K562 (cell line): ENCODE measurements around the gene CPT1A. TPM values are rescaled to one million over a fixed set of nuclear protein-coding genes. Genes with fewer than 3 reads are reported as not detected.
A peak's percentile ranks its signal among the peaks of the same experiment; 100 is the strongest.

ENCODE experiments used
- ATAC-seq: fragments of 200-7000 bp; cut with Tn5 transposase; 3 replicates; pipeline ENCODE4 v1.9.1; 2020; ENCODE audit warnings: moderate library complexity
- BruUV-seq: library from RNA; stranded (reverse); fragments of 400-500 nt; replicated peaks from 2 replicates; lab custom pipeline; 2021; lab: Mats Ljungman, UMichigan
- CTCF ChIA-PET: fragments of 300-600 bp; formaldehyde crosslinking; extraction: SDS; loops from one replicate; lab custom pipeline; 2021; ENCODE audit warnings: low intra/inter-chr PET ratio; lab: Yijun Ruan, JAX
- POLR2A ChIA-PET: fragments of 300-600, 350-650 bp; sonication (Branson Sonifier 250); formaldehyde crosslinking; extraction: SDS; loops from one replicate; lab custom pipeline; 2021; ENCODE audit warnings: antibody characterized with exemption, inconsistent platforms; lab: Yijun Ruan, JAX
- DNase-seq, 4 experiments: peaks; one replicate each; pipeline versions ENCODE4 v3.0.0 to v3.0.0-alpha.2; 2011 to 2018; ENCODE audit warnings: low spot score in 3 of 4, mixed read lengths in 3 of 4; ENCODE audit errors: extremely low read depth in 1 of 4
- FAIRE-seq: peaks from 2 replicates; lab custom pipeline; 2011; peaks lifted over from hg19 to GRCh38; lab: Jason Lieb, UNC
- H2AFZ ChIP-seq: 2 replicates; pipeline ENCODE4 v1.6.0; 2011; ENCODE audit warnings: low read depth, low read length, control low read depth, inconsistent platforms
- H3K27ac ChIP-seq: fragments of 200-600 bp; 3 replicates; pipeline ENCODE4 v1.8.0; 2011; ENCODE audit warnings: low read depth, mild to moderate bottlenecking, control low read depth, inconsistent platforms, low read length, moderate library complexity, mixed read lengths; ENCODE audit errors: extremely low read depth
- H3K27me3 ChIP-seq, 2 experiments: fragments of 300-600 bp in 1 of 2; 2 replicates in 1 of 2; 3 replicates in 1 of 2; pipeline versions ENCODE4 v1.6.0 to v1.8.0; 2011; ENCODE audit warnings: inconsistent platforms in 2 of 2, low read length in 2 of 2, mild to moderate bottlenecking in 1 of 2, mixed read lengths in 1 of 2, moderate library complexity in 1 of 2; ENCODE audit not compliant: control insufficient read depth in 2 of 2, insufficient read depth in 2 of 2
- H3K36me3 ChIP-seq: fragments of 300-600 bp; 3 replicates; pipeline ENCODE4 v1.8.0; 2011; ENCODE audit warnings: mild to moderate bottlenecking, low read length, inconsistent platforms; ENCODE audit not compliant: control insufficient read depth, insufficient read depth
- H3K4me1 ChIP-seq, 2 experiments: fragments of 200-600 bp in 1 of 2; replicated peaks in 1 of 2; 2 replicates in 1 of 2; 3 replicates in 1 of 2; pipeline versions ENCODE4 v1.5.1 to v1.8.0; 2011; ENCODE audit warnings: inconsistent platforms in 2 of 2, low read length in 2 of 2, mild to moderate bottlenecking in 1 of 2, mixed read lengths in 1 of 2, moderate library complexity in 1 of 2; ENCODE audit not compliant: control insufficient read depth in 2 of 2, insufficient read depth in 2 of 2
- H3K4me2 ChIP-seq: 2 replicates; pipeline ENCODE4 v1.6.1; 2011; ENCODE audit warnings: low read length, control low read depth, inconsistent platforms, mixed read lengths; ENCODE audit not compliant: insufficient read depth
- H3K4me3 ChIP-seq: fragments of 200-600 bp; sonication (generic), shearing (Covaris generic); 2 replicates; pipeline ENCODE4 v1.5.1; 2016; ENCODE audit warnings: control low read depth, inconsistent platforms
- H3K79me2 ChIP-seq: fragments of 200-600 bp; 3 replicates; pipeline ENCODE4 v1.8.0; 2011; ENCODE audit warnings: low read length, inconsistent platforms; ENCODE audit not compliant: control insufficient read depth, insufficient read depth
- H3K9ac ChIP-seq, 2 experiments: 2 replicates each; pipeline versions ENCODE4 v1.6.0 to v1.6.1; 2011; ENCODE audit warnings: low read depth in 2 of 2, low read length in 2 of 2, control low read depth in 1 of 2, inconsistent platforms in 1 of 2, mild to moderate bottlenecking in 1 of 2, mixed read lengths in 1 of 2; ENCODE audit not compliant: insufficient read depth in 1 of 2
- H3K9me1 ChIP-seq: one replicate; pipeline ENCODE4 v1.6.0; 2011; ENCODE audit warnings: inconsistent platforms, mild to moderate bottlenecking, low read length, moderate library complexity; ENCODE audit not compliant: control insufficient read depth, insufficient read depth
- H3K9me3 ChIP-seq: replicated peaks from 2 replicates; pipeline ENCODE4 v1.5.1; 2011; ENCODE audit warnings: low read depth, low read length, inconsistent platforms; ENCODE audit not compliant: control insufficient read depth, insufficient read depth
- H4K20me1 ChIP-seq: replicated peaks from 2 replicates; pipeline ENCODE4 v1.6.1; 2011; ENCODE audit warnings: low read length, inconsistent platforms, mixed read lengths; ENCODE audit not compliant: control insufficient read depth, insufficient read depth
- BACH1 ChIP-seq: fragments of 200-800 bp; sonication (Bioruptor generic); IDR thresholded peaks from 2 replicates; pipeline ENCODE4 v1.6.1; 2016; ENCODE audit warnings: missing genetic modification characterization, missing compliant biosample characterization
- DMBX1 ChIP-seq: fragments of 250-450 bp; sonication (Bioruptor Pico); IDR thresholded peaks from 2 replicates; pipeline ENCODE4 v1.8.0; 2022; ENCODE audit warnings: inconsistent platforms, mild to moderate bottlenecking, moderate library complexity, borderline replicate concordance
- FOXK2 ChIP-seq, 2 experiments: fragments of 450-650 bp; IDR thresholded peaks in 1 of 2; conservative IDR thresholded peaks in 1 of 2; 2 replicates each; pipeline ENCODE4 v1.6.1; 2016; ENCODE audit warnings: low read depth in 2 of 2, mild to moderate bottlenecking in 1 of 2
- KDM2B ChIP-seq: fragments of 250-450 bp; sonication (Bioruptor Pico); IDR thresholded peaks from 2 replicates; pipeline ENCODE4 v1.8.0; 2021; ENCODE audit warnings: mild to moderate bottlenecking, moderate library complexity
- LEF1 ChIP-seq: fragments of 450-650 bp; IDR thresholded peaks from 2 replicates; pipeline ENCODE4 v1.6.1; 2016; ENCODE audit warnings: mild to moderate bottlenecking
- RNF2 ChIP-seq: sonication (generic); IDR thresholded peaks from 2 replicates; pipeline ENCODE4 v1.6.1; 2016
- SIRT6 ChIP-seq: IDR thresholded peaks from one replicate; pipeline ENCODE4 v1.6.1; 2012; ENCODE audit warnings: low read depth, mild to moderate bottlenecking, control low read depth, inconsistent platforms, low read length, moderate library complexity
- SNRNP70 ChIP-seq: fragments of 200-400 bp; formaldehyde crosslinking; optimal IDR thresholded peaks from 2 replicates; pipeline ENCODE3; 2017; ENCODE audit warnings: low read depth, low read length
- ZEB2 ChIP-seq: fragments of 450-650 bp; IDR thresholded peaks from 2 replicates; pipeline ENCODE4 v1.6.1; 2016
- ZFP36 ChIP-seq: fragments of 150-350 bp; IDR thresholded peaks from 2 replicates; pipeline ENCODE4 v1.6.1; 2018; ENCODE audit warnings: low read length, low read depth; ENCODE audit not compliant: partially characterized antibody
- ZKSCAN1 ChIP-seq: fragments of 150-350 bp; IDR thresholded peaks from 2 replicates; pipeline ENCODE4 v1.6.1; 2016; ENCODE audit warnings: low read depth, low read length
- ZNF431 ChIP-seq: sonication (generic); formaldehyde crosslinking; IDR thresholded peaks from 2 replicates; pipeline ENCODE4 v1.8.0; 2022; ENCODE audit warnings: mild to moderate bottlenecking, missing genetic modification reagents
- WGBS: fragments of 100-300 bp; shearing (Covaris generic); methylation state at CpG from one replicate; pipeline ENCODE4 v1.1.6; 2016; ENCODE audit warnings: low coverage, mixed read lengths; ENCODE audit not compliant: insufficient coverage; ENCODE audit errors: missing lambda C conversion rate; 5-methylcytosine and 5-hydroxymethylcytosine counted together
- in situ Hi-C: fragments of 300-500 bp; cut with MboI; formaldehyde crosslinking; loops from 4 replicates; pipeline ENCODE4 v1.15.0; 2018; ENCODE audit warnings: inconsistent platforms, mixed read lengths
- intact Hi-C: fragments of 100-400 bp; cut with micrococcal nuclease; formaldehyde crosslinking; loops from 2 replicates; pipeline ENCODE4 v1.14.2; 2022
- polyA plus RNA-seq, 8 experiments: library from polyadenylated mRNA; depleted of rRNA in 4 of 8; stranded (reverse) in 5 of 8; unstranded in 3 of 8; fragments of >200 nt; fragmentation: Nextera tagmentation in 2 of 8; fragmentation: Illumina TruSeq in 1 of 8; extraction: Ambion mirVana in 2 of 8; extraction: Trizol in 1 of 8; gene quantifications; 2 replicates each; pipeline versions ENCODE4 v1.2.1 to v1.2.3, GENCODE V29; 2011 to 2014; ENCODE audit warnings: inconsistent platforms in 1 of 8, missing spikeins in 1 of 8
- total RNA-seq, 7 experiments: library from RNA; depleted of rRNA in 6 of 7; stranded (reverse); fragments of >200 nt in 6 of 7; fragmentation: Illumina TruSeq in 2 of 7; extraction: Trizol in 2 of 7; gene quantifications; 2 replicates each; pipeline versions ENCODE4 v1.2.1 to v1.2.3, GENCODE V29; 2011 to 2021; ENCODE audit warnings: low replicate concordance in 1 of 7
- TF ChIP-seq, protein P1 (sequence below): fragments of 450-650 bp; IDR thresholded peaks from 2 replicates; pipeline ENCODE4 v1.6.1; 2016; ENCODE audit warnings: antibody characterized with exemption

CPT1A gene
- total and polyA plus RNA-seq, 9 of the 15 experiments (the other 6 are each of a cell fraction or from before 2014, with no cell fraction given): 2.6 to 29.1 (median 12.3) TPM

DNA sequence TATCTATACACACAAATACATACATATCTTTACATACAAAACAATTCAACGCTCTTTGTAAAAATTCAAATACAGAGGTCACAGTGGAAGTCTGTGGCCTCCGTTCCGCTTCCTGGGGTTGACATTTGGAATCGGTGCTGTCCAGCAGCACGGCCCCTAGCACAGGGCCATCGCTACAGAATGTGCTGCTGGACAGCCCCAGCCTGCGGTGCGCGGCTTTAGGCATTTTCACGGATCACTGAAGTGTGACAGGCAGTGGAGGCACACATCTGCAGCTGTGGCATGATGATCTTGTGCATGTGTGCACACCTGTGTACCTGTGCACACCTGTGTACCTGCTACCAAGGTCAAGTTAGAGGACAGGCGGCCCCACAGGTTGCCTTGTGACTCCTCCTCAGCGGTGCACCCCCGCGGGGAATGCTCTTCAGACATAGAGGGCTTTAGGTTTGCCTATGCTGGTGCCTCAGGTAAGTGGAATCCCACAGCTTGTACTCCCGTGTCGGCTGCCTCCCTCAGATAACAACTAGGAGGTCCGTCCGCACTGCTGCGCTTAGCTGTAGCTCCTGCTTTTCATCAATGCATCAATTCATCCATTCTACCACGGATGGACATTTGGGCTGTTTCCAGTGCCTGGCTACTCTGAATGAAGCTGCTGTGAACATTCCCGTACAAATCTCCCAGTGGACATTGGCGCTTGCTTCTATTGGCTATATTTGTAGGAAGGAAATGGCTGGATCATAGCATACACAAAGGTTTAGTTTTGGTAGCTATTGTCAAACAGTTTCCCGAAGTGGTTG is 127.5 kb downstream of the CPT1A start:
- ChIA-PET CTCF (no interaction called here), POLR2A (interaction anchor here (0.8 to 1.7 kb wide), 3 partner anchors 10 to 30 kb away, joined by 3 to 4 read pairs (median 3); no protein-coding TSS in a partner anchor)
- intact Hi-C loops (no loop called here), in situ Hi-C loops (no loop called here)
- Histone ChIP-seq H3K79me2 (no peaks in the 10 kb centered on the region), H3K9me1 (no peaks in the 10 kb centered on the region), H3K27me3 (peaks cover 16 to 73% of the 10 kb centered on the region in 2 experiments), H3K27ac (no peak overlapping the region), H3K9me3 (no peaks in the 10 kb centered on the region), H2AFZ (no peak overlapping the region), H3K4me2 (no peak overlapping the region), H3K36me3 (no peaks in the 10 kb centered on the region), H3K4me3 (no peak overlapping the region), H3K4me1 (0 out of 5 replicates have a peak, but pooled peaks cover 0 to under 1% of the 10 kb centered on the region in 2 experiments), H4K20me1 (no peaks in the 10 kb centered on the region), H3K9ac (peak overlapping the region in 1 of 2 experiments; percentile 28; a peak in 2 of 4 replicates)
- no peak for DNase-seq
- no TSS peak for BruUV-seq
- 16% methylated on average over 23 of the region's 23 CpGs for WGBS
- no peak for FAIRE-seq
- peak; percentile 52; the same call in 1 of the 3 replicates for ATAC-seq
- no peak for TF ChIP-seq ZKSCAN1
- no peak for TF ChIP-seq ZNF431 (CRISPR knock-in tag)
- no peak for TF ChIP-seq SNRNP70
- no peak for TF ChIP-seq BACH1
- TF ChIP-seq FOXK2 (conservative IDR thresholded peaks at IDR 0.05 in 1 of 2, IDR thresholded peaks at IDR 0.05 in 1 of 2; ENCODE audit: low read depth in 2 of 2): no peak
- no peak for TF ChIP-seq DMBX1 (CRISPR knock-in tag)
- TF ChIP-seq, protein P1, sequence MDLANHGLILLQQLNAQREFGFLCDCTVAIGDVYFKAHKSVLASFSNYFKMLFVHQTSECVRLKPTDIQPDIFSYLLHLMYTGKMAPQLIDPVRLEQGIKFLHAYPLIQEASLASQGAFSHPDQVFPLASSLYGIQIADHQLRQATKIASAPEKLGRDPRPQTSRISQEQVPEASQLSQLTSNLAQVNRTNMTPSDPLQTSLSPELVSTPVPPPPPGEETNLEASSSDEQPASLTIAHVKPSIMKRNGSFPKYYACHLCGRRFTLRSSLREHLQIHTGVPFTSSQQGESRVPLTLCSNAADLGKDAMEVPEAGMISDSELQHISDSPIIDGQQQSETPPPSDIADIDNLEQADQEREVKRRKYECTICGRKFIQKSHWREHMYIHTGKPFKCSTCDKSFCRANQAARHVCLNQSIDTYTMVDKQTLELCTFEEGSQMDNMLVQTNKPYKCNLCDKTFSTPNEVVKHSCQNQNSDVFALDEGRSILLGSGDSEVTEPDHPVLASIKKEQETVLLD: no peak
- no peak for TF ChIP-seq SIRT6
- TF ChIP-seq LEF1: no peak
- no peak for TF ChIP-seq RNF2
- TF ChIP-seq ZFP36: no peak
- TF ChIP-seq ZEB2: peak; percentile 93
- no peak for TF ChIP-seq KDM2B (CRISPR knock-in tag)
